NCI-H146 treated with DMSO at 0.1 percent for 48 hours (cell line): ENCODE results near the gene S100A5.

ENCODE experiments used
- DNase-seq: peaks from one replicate; lab custom pipeline; 2025; ENCODE audit not compliant: unreplicated experiment; lab: John Stamatoyannopoulos, UW

S100A5 gene

GRCh38 chr1:153548722-153549688 is 8.3 kb upstream of the S100A5 start, which contains the start of gene S100A3:
S100A3 (minus strand) TSS chr1:153549258; CDS start chr1:153548485, 773 bp downstream.
- no peak for DNase-seq

- no peak for DNase-seq
These were observed 7.1 kb upstream of the S100A5 start for GRCh38 chr1:153547560-153548551.

- no peak for DNase-seq
These were observed 6.2 kb upstream of the S100A5 start for GRCh38 chr1:153546796-153547559.

GRCh38 chr1:153546371-153546770 is 5.6 kb upstream of the S100A5 start:
- no peak for DNase-seq

GRCh38 chr1:153545067-153546055 is 4.6 kb upstream of the S100A5 start, which contains the start of gene S100A4:
S100A4 (minus strand) TSS chr1:153545806; CDS start chr1:153544794, 1,012 bp downstream.
- DNase-seq, result peak; percentile 68

- DNase-seq, result no peak
These were observed 3.8 kb upstream of the S100A5 start for GRCh38 chr1:153544453-153545066.

- no peak for DNase-seq
These were observed 3.0 kb upstream of the S100A5 start for GRCh38 chr1:153543736-153544135.

GRCh38 chr1:153542956-153543711 is 2.4 kb upstream of the S100A5 start:
- DNase-seq, result no peak

- DNase-seq, result no peak
These were observed 1.2 kb upstream of the S100A5 start for GRCh38 chr1:153541641-153542590.

- no peak for DNase-seq
These were observed 1.2 kb downstream of the S100A5 start for GRCh38 chr1:153539395-153540093.

- peak; percentile 22 for DNase-seq
These were observed 2.4 kb downstream of the S100A5 start for GRCh38 chr1:153538315-153538821.

- no peak for DNase-seq
These were observed 3.4 kb downstream of the S100A5 start for GRCh38 chr1:153537376-153537730.

GRCh38 chr1:153536671-153537375 is 3.9 kb downstream of the S100A5 start:
- no peak for DNase-seq

- peak; percentile 70 for DNase-seq
These were observed 4.6 kb downstream of the S100A5 start for GRCh38 chr1:153536012-153536670.
